HG03280 (cell line): Measurements from ENCODE around the gene SEC61B.
A peak's percentile ranks its signal among the peaks of the same experiment; 100 is the strongest.
"Not testable (repeated sequence)": the region's sequence is repeated elsewhere in the genome, so short reads cannot be mapped to it uniquely, and the experiment has no call there.

Experiments
- ATAC-seq: cut with Tn5 transposase; IDR thresholded peaks from one replicate; pipeline ENCODE4 v1.9.1; 2021; ENCODE audit warnings: mild to moderate bottlenecking, moderate library complexity; ENCODE audit not compliant: unreplicated experiment

Gene SEC61B

GRCh38 chr9:99190597-99191283 is 31.3 kb upstream of the SEC61B start:
- no peak for ATAC-seq

GRCh38 chr9:99192786-99193465 is 29.2 kb upstream of the SEC61B start:
- no peak for ATAC-seq

- no peak for ATAC-seq
Measured at GRCh38 chr9:99193466-99193821, 28.6 kb upstream of the SEC61B start.

GRCh38 chr9:99196484-99196883 is 25.6 kb upstream of the SEC61B start:
- not testable (repeated sequence) for ATAC-seq

- ATAC-seq: no peak
Measured at GRCh38 chr9:99197124-99197630, 24.9 kb upstream of the SEC61B start.

- ATAC-seq: no peak
Measured at GRCh38 chr9:99197987-99198386, 24.1 kb upstream of the SEC61B start.

GRCh38 chr9:99199938-99200539 is 22.0 kb upstream of the SEC61B start:
- ATAC-seq: no peak

- ATAC-seq: no peak
Measured at GRCh38 chr9:99201603-99202002, 20.5 kb upstream of the SEC61B start.

GRCh38 chr9:99210572-99210971 is 11.5 kb upstream of the SEC61B start:
- no peak for ATAC-seq

GRCh38 chr9:99211746-99212145 is 10.3 kb upstream of the SEC61B start:
- no peak for ATAC-seq

GRCh38 chr9:99213197-99213596 is 8.9 kb upstream of the SEC61B start:
- no peak for ATAC-seq

- ATAC-seq: no peak
Measured at GRCh38 chr9:99216073-99216472, 6.0 kb upstream of the SEC61B start.

- no peak for ATAC-seq
Measured at GRCh38 chr9:99220011-99220410, 2.1 kb upstream of the SEC61B start.

- no peak for ATAC-seq
Measured at GRCh38 chr9:99221266-99221620, 839 bp upstream of the SEC61B start.

GRCh38 chr9:99222416-99223270 is 561 bp downstream of the SEC61B start:
- ATAC-seq: peak; percentile 14

GRCh38 chr9:99224445-99224844 is 2.4 kb downstream of the SEC61B start:
- ATAC-seq: no peak

GRCh38 chr9:99226054-99226453 is 4.0 kb downstream of the SEC61B start:
- no peak for ATAC-seq

GRCh38 chr9:99230206-99230605 is 8.1 kb downstream of the SEC61B start:
- no peak for ATAC-seq

- no peak for ATAC-seq
Measured at GRCh38 chr9:99231711-99232110, 9.6 kb downstream of the SEC61B start.

GRCh38 chr9:99234618-99235017 is 12.5 kb downstream of the SEC61B start:
- ATAC-seq: no peak

GRCh38 chr9:99235069-99235468 is 13.0 kb downstream of the SEC61B start:
- no peak for ATAC-seq
